NCI-H526 (cell line): Measurements from ENCODE around the gene MLLT11.

Experiments used
- DNase-seq, 2 experiments: peaks; one replicate each; lab custom pipeline; 2025; lab: John Stamatoyannopoulos, UW

Gene MLLT11, protein sequence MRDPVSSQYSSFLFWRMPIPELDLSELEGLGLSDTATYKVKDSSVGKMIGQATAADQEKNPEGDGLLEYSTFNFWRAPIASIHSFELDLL

DNA sequence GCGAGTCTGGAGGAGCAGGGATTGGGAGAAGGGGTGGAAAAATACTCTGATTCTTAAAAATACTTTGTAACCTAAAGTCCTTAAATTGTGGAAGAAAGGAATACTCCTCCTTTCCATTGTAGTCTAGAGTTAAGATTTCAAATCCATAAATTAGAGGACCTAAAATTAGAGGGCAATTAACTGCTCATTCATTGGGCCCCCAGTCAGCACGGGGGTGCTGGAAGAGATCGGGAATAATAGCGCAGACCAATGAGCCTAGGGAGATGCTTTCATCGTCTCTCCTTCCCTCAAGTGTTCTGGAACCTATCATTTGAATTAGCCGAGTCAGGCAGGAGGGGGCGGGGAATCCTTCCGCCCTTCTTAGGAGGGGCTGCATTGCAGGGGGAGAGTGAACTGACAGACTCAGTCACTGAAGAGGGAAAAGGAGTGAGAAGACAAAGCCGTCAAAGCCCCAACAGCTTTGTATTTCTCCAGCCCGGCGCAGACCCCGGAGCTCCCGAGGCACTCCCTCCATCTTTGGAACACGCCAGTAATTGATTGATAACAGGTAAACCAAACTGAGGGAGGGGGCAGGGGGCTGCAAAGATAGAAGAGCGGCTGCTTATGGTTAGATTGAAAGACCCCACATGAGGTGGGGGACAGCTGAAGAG is at the start of gene MLLT11:
Gene MLLT11, plus strand, starts transcription at position 391 of the 650 bp plus-strand sequence. CDS start 6,828 bp downstream, outside the sequence.
- DNase-seq = peak; percentile 95 to 96

DNA sequence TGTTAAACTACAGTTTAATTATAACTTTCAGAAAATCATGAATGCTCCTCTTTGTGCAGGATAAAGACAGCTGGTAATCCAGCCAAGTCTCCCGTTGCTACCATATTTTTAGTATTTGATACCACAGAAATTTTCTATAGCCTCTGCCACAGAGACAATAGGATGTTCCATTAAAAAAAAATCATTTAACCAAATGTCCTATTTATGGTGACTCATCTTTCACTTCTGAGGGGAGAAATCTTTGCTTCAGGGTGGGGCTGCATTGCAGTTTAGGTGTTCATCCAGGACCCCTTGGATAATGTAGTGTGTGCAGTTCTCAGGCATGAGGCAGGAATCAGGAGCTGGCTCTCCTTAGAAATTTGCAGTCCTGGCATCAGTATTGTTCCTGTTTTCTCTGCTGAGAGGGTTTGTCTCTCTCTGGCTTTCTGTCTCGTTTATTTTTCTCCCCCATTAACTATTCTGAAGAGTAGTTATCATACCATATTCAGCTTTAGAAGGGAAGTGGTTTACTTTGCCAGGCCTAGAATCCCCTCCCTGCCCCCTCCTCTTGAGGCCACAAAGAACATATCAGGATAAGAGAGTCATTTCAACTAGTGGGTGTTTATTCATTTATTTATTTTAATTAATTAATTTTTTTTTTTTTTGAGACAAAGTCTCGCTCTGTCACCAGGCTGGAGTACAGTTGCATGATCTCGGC is 48.9 kb upstream of the MLLT11 start:
- no peak for DNase-seq

DNA sequence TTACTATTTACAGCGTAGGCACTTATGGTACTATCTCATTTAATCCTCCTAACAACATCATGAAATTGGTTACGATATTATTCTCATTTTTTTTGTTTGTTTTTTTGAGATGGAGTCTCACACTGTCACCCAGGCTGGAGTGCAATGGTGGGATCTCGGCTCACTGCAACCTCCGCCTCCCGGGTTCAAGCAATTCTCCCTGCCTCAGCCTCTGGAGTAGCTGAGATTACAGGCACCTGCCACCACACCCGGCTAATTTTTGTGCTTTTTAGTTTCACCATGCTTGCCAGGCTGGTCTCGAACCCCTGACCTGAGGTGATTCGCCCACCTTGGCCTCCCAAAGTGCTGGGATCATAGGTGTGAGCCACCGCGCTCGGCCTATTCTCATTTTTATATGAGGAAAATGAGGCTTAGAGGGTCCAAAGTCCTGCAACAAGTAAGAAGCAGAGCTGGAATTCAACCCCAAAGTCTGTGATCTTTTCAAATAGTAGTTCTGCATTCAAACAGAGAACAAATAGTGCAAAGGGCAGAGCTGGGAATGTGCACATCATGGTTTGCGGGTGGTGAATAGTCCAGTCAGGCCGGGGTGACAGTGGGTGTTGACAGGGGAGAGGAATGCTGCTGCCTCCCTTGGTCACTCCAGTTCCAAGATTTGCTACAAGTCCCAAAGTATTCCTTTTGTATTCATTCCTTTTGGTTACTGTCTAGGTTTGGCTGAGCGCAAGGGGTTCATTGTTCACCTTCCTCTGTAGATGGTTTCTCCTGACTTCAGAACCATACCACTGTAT is 47.3 kb upstream of the MLLT11 start:
- DNase-seq = no peak

DNA sequence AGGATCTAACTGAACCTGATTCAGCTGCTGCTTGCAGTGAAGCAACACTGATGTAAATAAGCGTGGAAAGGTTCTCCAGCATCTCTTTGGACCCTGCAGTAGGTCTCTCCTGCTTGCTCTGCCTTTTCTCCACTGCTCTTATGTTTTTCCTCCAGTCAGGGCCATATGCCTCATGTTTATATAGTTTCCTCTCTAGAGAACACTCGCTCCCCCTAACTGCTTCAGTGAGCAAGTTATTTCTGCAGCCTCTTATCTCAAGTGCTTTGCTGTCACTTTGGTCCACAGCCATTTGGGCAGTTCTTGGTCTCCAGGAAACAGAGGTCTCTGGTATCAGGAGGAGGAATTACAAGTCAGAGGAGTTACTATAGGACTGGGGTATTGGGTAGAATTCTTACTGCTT is 46.7 kb upstream of the MLLT11 start:
- no peak for DNase-seq

DNA sequence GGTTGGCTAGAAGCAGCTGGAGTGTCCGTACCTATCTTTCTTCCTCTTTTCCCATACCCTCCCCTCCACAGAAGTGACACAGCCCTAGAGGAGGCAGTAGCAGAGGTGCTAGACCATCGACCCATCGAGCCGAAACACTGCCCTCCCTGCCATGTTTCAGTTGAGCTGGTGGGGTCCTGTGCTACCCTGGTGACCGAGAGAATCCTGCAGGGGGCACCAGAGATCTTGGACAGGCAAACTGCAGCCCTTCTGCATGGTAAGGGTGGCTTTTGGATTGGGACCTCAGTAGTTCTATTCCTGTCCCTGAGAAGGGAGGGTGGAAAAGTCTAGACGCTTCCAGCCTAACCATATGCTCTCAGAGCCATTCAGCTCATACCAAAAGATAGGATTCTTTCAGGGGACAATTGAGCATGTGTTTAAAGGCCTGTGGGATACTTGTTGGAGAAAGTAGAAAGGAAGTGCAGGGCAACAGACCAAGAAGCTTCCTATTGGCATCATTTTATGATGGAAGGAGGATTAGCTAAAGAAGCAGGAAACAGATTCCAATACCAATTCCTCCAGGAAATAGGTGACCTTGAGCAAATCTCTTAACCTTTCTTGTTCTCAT is 35.6 kb upstream of the MLLT11 start:
- peak; percentile 79 to 93 for DNase-seq

DNA sequence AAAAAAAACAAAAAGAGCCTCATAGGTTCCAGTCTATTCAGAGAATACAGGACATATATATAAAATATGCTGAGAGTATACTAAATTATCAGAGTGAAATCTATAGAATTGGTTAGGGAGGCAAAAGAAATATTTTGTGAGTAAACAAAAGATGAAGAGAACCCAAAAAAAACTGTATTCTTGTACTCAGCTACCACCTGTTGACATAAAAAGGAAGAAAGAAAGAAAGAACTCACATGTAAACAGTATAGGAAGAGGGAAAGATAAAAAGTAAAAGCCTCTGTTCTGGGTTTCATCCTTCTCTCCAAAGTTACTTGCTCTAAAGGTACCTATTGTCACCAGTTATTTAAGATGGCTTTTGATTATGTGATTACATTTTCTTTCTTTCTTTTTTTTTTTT is 33.7 kb upstream of the MLLT11 start:
- no peak for DNase-seq

DNA sequence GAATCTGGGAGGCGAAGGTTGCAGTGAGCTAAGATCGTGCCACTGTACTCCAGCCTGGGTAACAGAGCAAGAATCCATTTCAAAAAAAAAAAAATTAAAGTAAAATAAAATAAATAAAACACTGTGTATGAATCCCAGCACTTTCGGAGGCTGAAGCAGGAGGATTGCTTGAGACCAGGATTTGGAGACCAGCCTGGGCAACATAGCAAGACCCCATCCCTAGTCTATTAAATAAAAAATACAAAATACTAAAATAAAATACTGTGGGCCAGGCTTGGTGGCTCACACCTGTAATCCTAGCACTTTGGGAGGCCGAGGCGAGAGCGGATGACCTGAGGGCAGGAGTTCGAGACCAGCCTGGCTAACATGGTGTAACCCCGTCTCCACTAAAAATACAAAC is 28.0 kb upstream of the MLLT11 start:
- no peak for DNase-seq

DNA sequence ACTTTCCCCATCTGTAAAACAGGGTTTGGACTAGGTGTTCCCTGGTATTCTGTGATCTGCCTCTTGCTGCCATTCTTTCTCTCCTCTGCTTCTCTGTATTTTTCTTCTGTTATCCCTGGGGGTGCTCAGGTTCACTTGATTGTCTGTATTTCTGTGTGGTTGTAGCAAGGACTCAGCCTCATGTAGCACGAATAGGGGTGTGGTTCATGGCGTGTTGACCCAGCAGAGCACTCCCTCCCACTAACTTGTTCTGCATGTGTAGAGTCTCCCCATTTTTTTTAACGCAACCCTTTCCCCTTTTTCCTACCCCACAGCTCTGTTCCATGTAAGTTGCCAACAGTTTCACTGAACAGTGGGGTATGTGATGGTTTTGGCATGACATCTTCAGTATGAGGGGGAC is 25.0 kb upstream of the MLLT11 start:
- DNase-seq = no peak

DNA sequence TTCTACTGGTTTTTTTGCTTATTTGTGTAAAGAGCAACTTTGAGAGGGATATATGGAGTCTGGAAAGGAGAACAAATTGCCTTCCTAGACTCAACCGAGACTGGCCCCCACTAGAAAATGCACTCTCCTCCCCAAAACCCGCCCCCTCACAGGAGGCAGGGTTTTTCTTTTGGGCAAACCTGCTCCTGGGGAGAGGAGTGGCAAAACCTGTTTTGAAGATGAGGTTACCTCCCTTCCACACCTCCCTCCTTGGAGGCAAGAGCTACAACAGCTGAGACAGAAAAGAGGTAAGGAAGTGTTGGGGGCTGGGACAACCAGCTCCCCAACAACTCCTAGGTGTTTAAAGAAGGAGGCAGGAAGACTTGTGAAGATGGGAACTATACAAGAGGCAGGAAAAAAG is 23.8 kb upstream of the MLLT11 start, which contains the start of gene BNIPL:
Gene BNIPL, plus strand, starts transcription at position 231 of the 400 bp plus-strand sequence. Its CDS starts 140 bp downstream, at position 371.
- no peak for DNase-seq

DNA sequence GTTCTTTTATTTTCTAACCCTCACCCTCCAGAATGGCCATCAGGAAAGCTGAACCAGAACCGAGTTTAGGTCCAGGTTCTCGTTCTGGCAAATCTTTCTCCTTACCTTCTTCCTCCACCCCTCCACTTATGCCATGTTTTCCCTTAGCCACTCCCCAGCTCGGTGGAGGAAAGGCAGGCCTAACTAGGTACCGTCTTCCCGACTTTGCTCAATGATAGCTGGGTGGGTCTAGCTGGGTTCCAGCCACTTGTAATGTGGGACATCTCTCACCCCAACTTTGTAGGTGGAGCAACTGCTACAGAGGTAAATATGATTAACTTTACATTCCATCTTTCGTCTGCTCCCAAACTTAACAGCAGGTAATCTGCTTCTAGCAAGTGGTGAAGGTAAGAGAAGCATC is 23.2 kb upstream of the MLLT11 start:
- DNase-seq = no peak

DNA sequence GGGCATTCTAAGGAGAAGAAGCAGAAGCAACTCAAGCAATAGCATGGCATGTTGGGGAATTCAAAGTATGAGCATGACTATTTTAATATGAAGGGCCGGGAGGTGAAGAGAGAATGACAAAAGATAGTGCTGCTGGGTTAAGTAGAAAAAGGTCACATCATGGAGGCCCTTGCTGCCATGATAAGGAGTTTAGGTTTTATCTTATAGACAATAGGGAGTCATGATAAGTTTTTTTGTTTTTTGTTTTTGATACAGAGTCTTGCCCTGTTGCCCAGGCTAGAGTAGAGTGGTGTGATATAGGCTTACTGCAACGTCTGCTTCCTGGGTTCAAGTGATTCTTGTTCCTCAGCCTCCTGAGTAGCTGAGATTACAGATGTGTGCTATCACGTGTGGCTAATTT is 20.7 kb upstream of the MLLT11 start:
- DNase-seq = no peak

DNA sequence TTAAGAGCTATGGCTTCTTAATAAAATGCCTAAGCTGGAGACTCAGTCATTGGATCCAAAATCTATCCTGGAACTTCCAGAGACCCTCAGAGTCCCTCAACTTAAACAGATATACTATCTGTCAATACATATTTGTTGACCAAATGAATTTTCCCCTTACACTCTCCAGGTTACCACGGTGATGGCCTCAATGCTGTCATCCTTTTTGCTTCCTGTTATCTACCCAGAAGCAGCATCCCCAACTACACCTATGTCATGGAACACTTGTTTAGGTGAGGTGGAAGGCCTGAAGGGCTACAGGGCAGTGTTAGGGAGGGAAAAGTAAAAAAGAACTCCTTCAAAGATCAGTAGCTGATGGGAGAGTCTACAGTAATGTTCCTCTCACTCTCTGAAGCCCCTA is 17.0 kb upstream of the MLLT11 start:
- no peak for DNase-seq

DNA sequence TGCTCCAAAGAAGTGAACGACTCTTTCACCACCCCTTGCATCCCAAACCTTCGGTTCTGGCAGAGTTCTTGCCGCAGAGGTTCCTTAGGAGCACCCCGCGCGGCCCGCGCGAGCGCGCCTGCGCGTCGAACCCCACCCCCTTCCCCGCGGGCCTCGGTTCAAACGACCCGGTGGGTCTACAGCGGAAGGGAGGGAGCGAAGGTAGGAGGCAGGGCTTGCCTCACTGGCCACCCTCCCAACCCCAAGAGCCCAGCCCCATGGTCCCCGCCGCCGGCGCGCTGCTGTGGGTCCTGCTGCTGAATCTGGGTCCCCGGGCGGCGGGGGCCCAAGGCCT is 12.6 kb upstream of the MLLT11 start, which contains the start of gene C1orf56:
Gene C1orf56, plus strand, starts transcription at position 161 of the 334 bp plus-strand sequence. Its CDS starts 97 bp downstream, at position 258.
- DNase-seq = peak; percentile 80 to 97

DNA sequence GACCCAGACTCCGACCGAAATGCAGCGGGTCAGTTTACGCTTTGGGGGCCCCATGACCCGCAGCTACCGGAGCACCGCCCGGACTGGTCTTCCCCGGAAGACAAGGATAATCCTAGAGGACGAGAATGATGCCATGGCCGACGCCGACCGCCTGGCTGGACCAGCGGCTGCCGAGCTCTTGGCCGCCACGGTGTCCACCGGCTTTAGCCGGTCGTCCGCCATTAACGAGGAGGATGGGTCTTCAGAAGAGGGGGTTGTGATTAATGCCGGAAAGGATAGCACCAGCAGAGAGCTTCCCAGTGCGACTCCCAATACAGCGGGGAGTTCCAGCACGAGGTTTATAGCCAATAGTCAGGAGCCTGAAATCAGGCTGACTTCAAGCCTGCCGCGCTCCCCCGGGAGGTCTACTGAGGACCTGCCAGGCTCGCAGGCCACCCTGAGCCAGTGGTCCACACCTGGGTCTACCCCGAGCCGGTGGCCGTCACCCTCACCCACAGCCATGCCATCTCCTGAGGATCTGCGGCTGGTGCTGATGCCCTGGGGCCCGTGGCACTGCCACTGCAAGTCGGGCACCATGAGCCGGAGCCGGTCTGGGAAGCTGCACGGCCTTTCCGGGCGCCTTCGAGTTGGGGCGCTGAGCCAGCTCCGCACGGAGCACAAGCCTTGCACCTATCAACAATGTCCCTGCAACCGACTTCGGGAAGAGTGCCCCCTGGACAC is 12.1 kb upstream of the MLLT11 start:
- peak; percentile 84 to 94 for DNase-seq

DNA sequence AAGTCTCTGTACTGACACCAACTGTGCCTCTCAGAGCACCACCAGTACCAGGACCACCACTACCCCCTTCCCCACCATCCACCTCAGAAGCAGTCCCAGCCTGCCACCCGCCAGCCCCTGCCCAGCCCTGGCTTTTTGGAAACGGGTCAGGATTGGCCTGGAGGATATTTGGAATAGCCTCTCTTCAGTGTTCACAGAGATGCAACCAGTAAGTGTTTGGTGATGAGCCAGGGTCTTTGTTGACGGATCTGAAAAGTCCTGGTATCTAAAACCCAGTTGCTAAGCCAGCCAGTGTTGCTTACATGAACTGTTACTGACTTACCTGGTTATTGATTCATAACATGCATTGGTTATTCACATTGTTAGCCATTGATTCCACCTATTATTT is 11.6 kb upstream of the MLLT11 start:
- no peak for DNase-seq

DNA sequence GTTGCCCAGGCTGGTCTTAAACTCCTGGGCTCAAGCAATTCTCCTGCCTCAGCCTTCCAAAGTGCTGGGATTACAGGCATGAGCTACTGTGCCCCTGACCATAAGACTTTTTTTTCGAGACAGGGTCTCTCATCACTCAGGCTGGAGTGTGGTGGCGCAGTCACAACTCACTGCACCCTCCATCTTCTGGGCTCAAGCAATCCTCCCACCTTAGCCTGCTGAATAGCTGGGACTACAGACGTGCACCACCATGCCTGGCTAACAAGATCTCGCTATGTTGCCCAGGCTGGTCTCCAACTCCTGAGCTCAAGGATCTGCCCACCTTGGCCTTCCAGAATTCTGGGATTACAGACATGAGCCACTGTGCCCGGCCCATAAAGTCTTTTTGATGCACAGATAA is 10.7 kb upstream of the MLLT11 start:
- no peak for DNase-seq

DNA sequence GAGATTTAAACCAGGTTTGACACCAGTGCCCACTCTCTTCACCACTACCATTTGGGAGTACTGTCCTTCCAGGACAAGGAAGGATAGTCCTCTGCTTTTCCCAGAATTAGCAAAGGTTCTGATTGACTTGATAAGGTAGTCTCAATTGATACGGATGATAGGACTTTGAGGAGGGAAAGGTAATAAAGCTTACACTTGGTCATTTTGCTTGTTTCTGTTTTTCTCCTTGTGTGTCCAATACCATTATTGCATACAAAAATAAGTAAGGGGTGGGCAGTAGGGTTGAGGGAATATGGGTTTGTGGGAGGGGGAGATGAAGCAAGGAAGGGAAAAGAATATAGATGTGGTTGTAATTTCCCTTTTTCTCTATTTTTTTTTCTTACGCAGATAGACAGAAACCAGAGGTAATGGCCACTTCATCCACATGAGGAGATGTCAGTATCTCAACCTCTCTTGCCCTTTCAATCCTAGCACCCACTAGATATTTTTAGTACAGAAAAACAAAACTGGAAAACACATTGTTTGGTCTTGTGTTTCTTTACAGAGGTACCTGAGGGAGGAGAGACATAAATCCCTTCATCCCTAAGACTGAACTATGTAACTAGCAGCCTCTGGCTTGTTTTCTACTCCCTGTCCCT is 10.0 kb upstream of the MLLT11 start:
- DNase-seq = no peak

DNA sequence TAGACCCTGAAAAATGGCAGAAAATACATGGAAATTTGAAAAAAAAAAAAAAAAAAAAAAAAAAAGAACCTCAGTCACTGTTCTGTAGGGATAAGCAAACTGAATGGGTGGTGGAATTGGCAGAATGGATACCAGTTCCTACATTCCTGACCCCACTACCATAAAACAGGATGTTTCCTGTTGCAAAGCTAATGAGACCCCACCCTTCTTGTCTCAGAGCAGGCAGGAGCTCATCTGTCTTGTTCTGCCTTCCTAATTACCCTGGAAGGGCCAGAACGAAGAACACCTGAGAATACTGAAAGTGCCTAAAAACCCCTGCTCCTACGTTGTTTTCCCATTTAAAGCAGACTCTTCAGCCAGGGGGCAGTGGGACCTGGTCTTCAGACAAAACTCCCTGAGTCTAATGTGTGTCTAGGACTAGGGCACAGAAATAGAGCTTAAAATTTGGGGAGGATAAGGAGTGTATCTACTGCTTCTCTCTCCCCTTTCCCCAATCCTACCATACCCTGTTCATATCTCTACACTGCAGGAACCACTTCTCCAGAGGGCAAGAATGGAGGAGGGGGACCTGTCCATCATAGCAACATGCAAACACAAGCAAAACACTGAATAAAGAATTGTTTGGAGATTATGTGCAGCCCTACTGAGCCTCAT is 8.7 kb upstream of the MLLT11 start:
- peak in 1 of 2 experiments; percentile 31 for DNase-seq

DNA sequence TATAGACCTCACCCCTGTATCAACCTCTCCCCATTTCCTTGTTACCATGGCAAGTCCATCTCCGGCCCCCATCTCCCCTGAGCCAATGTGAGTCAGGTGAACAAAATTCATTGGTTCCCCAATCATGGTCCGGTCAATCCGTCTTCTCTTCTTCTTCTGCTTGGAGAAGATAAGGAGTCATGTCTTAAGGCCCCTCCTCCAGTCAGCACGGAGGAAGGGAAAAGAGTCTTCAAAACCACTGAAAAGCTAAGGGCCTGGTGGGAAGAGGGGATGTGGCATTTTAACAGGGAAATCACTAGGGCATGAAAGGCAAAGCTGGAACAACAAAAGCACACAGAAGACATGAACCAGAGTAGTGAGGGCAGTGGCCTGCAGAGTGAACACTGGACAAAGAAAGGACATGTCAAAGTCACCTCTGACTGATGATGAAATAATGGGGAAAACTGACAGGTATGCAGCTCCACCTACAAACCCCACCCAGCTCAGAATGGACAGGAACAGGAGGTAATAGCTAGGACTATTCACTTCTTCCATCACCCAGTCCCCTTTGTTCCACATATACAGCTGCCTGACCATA is 5.1 kb upstream of the MLLT11 start:
- no peak for DNase-seq

DNA sequence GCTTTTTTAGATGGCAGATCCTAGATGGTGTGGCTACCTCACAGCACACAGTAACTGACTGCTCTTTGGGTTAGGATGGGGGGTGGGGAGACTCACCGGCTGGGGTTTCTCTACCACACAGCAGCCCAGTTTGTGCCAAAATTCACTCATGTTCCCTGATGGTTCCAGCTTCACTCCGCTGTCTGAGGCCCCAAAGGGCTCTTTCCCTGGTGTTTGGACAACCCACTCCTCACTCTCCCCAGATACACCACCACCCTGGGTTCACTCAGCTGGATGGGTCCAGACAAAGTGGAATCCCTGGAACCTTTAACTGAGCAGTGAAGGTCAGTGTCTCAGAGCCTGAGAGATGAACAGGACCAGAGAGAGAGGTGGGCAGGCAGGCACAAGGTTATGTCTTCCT is 4.6 kb upstream of the MLLT11 start:
- DNase-seq = no peak
